NCI-H2196 (cell line): ENCODE data around the gene BET1.

Experiments
- DNase-seq: peaks from one replicate; lab custom pipeline; 2025; ENCODE audit not compliant: unreplicated experiment; lab: John Stamatoyannopoulos, UW

Gene BET1

DNA sequence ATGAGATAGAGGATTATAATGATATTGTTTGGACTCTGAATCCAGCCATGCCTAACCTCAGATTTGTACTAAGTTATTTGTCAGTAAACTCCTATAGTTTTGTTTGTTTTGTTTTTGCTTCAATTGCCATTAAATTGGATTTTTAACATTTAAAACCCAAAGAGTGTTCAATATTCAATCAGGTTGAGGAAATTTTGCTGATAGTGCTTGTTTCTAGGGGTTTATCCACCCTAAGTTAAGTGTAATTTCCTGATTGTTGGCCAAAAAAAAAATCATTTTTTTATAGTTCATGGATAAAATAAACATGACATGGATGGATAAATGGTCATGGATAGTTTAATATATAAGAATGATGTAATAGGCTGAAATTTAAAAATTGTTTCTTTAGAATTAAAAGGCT is 11.4 kb upstream of the BET1 start:
- DNase-seq = no peak

GRCh38 chr7:94012746-94013145 is 8.6 kb upstream of the BET1 start:
- DNase-seq = no peak

DNA sequence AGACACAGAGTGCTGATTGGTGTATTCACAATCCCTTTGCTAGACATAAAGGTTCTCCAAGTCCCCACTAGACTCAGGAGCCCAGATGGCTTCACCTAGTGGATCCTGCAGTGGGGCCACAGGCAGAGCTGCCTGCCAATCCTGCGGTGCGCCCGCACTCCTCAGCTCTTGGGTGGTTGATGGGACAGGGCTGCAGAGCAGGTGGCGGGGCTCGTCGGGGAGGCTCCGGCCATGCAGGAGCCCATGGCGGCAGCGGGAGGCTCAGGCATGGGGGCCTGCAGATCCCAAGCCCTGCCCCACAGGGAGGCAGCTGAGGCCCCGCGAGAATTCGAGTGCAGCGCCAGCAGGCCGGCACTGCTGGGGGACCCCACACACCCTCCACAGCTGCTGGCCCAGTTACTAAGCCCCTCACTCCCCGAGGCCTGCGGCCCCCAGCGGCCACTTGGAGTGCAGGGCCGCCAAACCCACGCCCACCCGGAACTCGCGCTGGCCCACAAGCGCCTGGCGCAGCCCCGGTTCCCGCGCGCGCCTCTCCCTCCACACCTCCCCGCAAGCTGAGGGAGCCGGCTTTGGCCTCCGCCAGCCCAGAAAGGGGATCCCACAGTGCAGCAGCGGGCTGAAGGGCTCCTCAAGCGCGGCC is 7.7 kb upstream of the BET1 start:
- no peak for DNase-seq

DNA sequence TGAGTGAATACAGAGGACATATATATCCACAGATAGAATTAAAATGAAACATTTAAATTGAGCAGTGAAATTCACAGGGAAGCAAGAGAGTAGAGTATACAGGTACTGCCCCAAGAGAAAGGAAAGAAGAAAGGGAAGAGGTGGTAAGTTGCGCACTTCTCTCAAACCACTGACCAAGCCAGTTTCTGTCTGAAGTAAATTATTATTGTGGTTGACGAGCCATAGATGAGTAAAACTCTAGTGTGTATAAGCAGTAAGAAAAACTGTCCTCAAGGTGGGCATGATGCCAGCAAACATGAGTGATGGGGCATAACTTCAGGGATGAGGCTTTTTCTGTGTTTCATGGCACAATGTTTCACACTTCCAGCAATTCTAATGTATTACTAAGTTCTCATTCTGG is 4.4 kb upstream of the BET1 start:
- no peak for DNase-seq

GRCh38 chr7:94005753-94006152 is 1.6 kb upstream of the BET1 start:
- no peak for DNase-seq

- DNase-seq = no peak
Observed at GRCh38 chr7:94003446-94004023, 620 bp downstream of the BET1 start.

GRCh38 chr7:94001396-94001795 is 2.8 kb downstream of the BET1 start:
- no peak for DNase-seq

DNA sequence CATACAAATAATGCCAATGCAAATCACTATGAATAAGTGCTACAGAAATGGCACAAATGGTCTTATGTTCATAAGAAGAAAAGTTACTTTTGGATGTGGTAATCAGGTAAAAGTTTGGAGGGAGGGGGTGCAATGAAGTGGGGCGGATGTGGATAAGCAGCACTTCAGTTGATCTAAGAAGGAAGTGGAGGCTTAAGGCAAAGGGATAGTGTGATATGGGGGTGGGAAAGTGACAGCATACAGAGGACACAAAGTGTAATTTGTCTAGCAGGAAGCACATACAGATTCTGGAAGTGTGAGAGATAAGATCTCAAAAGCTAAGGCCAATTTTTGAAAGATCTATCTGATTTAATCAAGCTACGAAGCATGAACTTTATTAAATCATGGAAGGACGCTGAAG is 6.3 kb downstream of the BET1 start:
- no peak for DNase-seq

DNA sequence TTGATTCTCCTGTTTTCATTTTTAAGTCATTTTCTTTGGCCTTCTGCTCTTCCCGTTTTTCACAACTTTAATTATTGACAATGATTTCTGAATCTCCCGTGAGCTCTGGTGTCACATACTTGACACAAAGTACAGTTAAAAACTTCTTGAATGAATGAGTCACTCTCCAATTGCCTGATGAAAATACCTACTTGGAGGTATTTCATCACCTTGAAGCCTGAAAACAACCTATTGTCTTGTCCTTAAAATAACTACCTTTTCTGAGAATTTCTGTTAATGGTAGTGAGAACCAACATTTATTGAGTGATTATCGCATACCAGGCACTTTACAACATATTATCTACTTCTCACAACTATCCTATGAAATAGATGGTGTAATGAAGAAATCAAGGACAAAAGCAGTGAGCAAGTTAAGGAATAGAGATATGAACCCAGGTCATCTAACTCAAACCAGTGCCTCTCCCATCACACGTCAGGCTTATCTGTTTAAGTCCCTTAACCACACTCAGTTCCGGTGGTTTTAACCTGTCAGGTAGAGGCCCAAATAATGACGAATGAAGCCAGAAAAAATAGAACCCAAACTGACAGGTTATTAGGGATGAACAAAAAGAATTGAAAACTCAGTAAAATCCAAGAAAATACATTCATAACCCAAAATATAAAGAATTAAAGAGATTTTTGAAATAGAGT is 11.6 kb downstream of the BET1 start:
- no peak for DNase-seq

- no peak for DNase-seq
Observed at GRCh38 chr7:93987297-93987696, 16.9 kb downstream of the BET1 start.

- no peak for DNase-seq
Observed at GRCh38 chr7:93985101-93985500, 19.1 kb downstream of the BET1 start.

GRCh38 chr7:93984024-93984423 is 20.1 kb downstream of the BET1 start:
- no peak for DNase-seq

GRCh38 chr7:93981480-93981874 is 22.7 kb downstream of the BET1 start:
- no peak for DNase-seq

DNA sequence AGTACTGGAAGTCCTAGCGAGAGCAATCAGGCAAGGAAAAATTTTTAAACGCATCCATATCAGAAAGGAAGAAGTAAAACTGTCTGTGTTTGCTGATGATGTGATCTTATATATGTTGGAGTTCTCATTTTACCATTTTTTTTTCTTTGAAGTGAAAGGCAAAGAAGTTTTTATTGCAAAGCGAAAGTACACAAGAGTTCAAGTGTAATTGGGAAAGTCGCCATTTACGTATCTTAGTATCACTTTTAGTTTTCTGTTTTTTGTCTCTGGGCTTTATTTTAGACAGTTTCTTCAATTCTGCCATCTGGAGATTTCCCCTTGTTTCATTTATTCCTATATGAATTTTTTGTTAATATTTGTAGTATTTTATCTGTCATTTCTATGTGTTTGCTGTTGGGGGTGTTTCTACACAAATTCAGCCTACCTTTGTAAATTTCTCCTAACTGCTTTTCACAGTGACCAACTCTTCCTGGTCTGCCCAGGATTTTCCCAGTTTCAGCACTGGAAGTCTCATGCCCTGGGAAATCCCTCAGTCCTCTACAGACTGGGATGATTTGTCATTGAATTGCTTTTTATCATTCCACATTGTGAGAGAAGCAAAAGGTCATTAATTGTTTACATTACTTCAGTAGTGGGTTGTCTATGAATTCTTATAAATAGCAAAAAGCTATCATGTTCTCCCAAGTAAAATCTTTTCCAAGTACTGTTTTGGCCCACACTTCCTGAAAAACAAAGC is 23.2 kb downstream of the BET1 start:
- no peak for DNase-seq

GRCh38 chr7:93977211-93977950 is 26.8 kb downstream of the BET1 start:
- DNase-seq = no peak

DNA sequence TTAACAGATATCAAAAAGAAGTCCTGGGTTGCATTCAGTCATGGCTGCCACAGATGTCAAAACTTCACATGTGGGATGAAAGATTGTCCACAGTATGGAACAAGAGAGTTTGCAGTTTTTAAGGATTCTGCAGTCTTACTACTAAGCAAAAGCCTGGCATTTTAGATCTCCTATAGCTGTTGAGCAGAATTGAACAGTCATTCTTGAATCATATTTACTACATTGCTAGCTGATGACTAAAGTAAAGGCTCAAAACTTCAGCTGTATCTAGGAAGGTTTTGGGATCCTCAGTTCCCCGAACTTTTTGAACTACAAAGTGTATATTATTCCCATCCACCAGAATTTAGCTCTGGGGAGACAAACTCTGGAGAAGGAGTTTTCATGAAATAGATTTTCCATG is 31.0 kb downstream of the BET1 start:
- no peak for DNase-seq

DNA sequence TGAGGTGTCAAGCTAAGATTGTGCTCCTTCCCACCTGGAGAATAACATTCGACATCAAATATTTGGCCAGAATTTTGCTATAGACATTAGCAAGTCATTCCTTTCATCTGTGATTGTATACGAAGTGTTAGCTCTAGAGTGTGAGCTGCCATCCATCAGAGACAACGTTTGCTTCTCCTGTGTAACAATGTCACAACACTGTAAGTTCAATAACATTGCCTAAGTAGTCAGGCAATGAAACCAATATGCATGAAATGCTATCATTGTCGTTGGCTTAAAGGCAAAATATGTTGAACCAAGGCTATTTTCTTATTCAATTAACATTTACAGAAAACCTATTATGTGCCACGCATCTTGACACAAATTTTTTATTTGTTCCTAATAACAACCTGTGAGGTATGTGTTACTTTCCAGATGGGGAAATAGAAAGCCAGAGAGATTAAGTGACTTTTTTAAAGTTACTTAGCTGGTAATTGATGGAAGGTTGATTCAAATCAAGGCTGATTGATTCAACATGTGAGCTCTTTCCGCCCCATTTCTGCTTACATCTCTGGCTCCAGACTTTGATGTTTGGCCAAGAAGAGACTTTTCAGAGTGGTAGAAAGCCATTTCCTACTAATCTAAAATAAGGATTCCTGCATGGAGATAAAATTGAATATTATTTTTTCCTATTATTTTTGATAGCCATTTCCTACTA is 32.0 kb downstream of the BET1 start:
- DNase-seq = no peak

- DNase-seq = no peak
Observed at GRCh38 chr7:93968911-93969620, 35.1 kb downstream of the BET1 start.

DNA sequence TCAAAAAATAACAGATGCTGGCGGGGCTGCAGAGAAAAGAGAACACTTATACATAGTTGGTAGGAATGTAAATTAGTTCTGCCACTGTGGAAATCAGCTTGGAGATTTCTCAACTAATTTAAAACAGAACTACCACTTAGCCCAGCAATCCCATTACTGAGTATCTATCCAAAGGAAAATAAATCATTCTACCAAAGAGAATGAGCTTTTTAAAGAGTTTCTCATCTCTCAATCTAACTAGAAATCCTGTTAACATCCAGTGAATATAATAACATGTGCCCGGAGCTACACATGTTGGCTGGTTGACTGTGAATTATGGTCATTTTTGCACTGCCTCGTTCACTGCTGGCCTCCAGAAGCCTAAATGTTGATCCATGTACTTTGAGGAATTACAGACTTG is 39.3 kb downstream of the BET1 start:
- DNase-seq = no peak

DNA sequence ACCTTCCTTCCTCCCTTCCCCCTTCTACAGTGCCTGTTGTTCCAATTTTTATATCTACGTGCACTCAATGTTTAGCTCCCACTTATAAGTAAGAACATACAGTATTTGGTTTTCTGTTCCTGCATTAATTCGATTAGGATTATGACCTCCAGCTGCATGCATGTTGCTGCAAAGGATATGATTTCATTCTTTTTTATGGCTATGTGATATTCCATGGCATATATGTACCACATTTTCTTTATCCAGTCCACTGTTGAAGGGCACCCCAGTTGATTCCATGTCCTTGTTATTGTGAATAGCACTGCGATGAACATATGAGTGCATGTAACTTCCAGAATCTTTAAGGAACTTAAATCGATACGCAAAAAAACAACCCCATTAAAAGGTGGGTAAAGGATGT is 39.9 kb downstream of the BET1 start:
- DNase-seq = no peak
